K562 (cell line): ENCODE data around the gene MYLK4. TPM values are rescaled to one million over a fixed set of nuclear protein-coding genes. Genes with fewer than 3 reads are reported as not detected.
A peak's percentile ranks its signal among the peaks of the same experiment; 100 is the strongest.

Experiments used
- EP300 ChIP-seq: IDR thresholded peaks from 2 replicates; pipeline ENCODE4 v1.6.1; 2012; ENCODE audit warnings: low read length, improper control_type of control experiment
- ESRRA ChIP-seq: fragments of 450-650 bp; IDR thresholded peaks from 2 replicates; pipeline ENCODE4 v1.6.1; 2014; ENCODE audit warnings: low read depth, mild to moderate bottlenecking, moderate library complexity, borderline replicate concordance
- FOS ChIP-seq: IDR thresholded peaks from 3 replicates; pipeline ENCODE4 v1.6.1; 2011; ENCODE audit not compliant: insufficient read length; ENCODE audit errors: extremely low read depth
- FOXM1 ChIP-seq, 2 experiments: fragments of 450-650 bp in 1 of 2; sonication (generic) in 1 of 2; formaldehyde crosslinking in 1 of 2; IDR thresholded peaks; 2 replicates each; pipeline versions ENCODE4 v1.6.1 to v1.9.0; 2017 to 2022; ENCODE audit warnings: low read depth in 2 of 2, mild to moderate bottlenecking in 2 of 2, missing genetic modification reagents in 1 of 2, moderate library complexity in 1 of 2
- FOXP1 ChIP-seq: sonication (generic); formaldehyde crosslinking; IDR thresholded peaks from 2 replicates; pipeline ENCODE4 v1.8.0; 2022; ENCODE audit warnings: mild to moderate bottlenecking, missing genetic modification reagents
- HNRNPUL1 ChIP-seq: fragments of 200-400 bp; formaldehyde crosslinking; IDR thresholded peaks from 2 replicates; pipeline ENCODE4 v1.6.1; 2017; ENCODE audit warnings: low read length
- MCM7 ChIP-seq, 2 experiments: fragments of 450-650 bp; IDR thresholded peaks; 2 replicates each; pipeline ENCODE4 v1.6.1; 2016 to 2018
- MEIS2 ChIP-seq: fragments of 450-650 bp; IDR thresholded peaks from 2 replicates; pipeline ENCODE4 v1.6.1; 2014; ENCODE audit warnings: mild to moderate bottlenecking; ENCODE audit not compliant: partially characterized antibody
- NRF1 ChIP-seq, 2 experiments: fragments of 450-650 bp; IDR thresholded peaks in 1 of 2; conservative IDR thresholded peaks in 1 of 2; 2 replicates each; pipeline ENCODE4 v1.6.1; 2014; ENCODE audit warnings: mild to moderate bottlenecking in 2 of 2
- POLR2G ChIP-seq: fragments of 200-400 bp; formaldehyde crosslinking; IDR thresholded peaks from 2 replicates; pipeline ENCODE4 v1.6.1; 2017; ENCODE audit warnings: low read depth, mild to moderate bottlenecking, antibody characterized with exemption, low read length, moderate library complexity
- POLR2H ChIP-seq: IDR thresholded peaks from 2 replicates; pipeline ENCODE4 v1.6.1; 2016; ENCODE audit warnings: missing genetic modification characterization, low read depth, mild to moderate bottlenecking, control low read depth, missing compliant biosample characterization, moderate library complexity
- SAFB ChIP-seq: fragments of 200-400 bp; formaldehyde crosslinking; IDR thresholded peaks from 2 replicates; pipeline ENCODE4 v1.6.1; 2017; ENCODE audit warnings: low read depth, low read length, borderline replicate concordance
- STAT5A ChIP-seq: IDR thresholded peaks from 2 replicates; pipeline ENCODE4 v1.6.1; 2012; ENCODE audit warnings: low read length, inconsistent platforms, borderline replicate concordance
- TCFL5 ChIP-seq: fragments of 250-450 bp; sonication (Bioruptor Pico); conservative IDR thresholded peaks from 2 replicates; pipeline ENCODE4 v1.6.1; 2021; ENCODE audit warnings: mild to moderate bottlenecking, moderate library complexity, matching md5 sums
- ZKSCAN8 ChIP-seq: fragments of 200-800 bp; sonication (Bioruptor generic); IDR thresholded peaks from 2 replicates; pipeline ENCODE4 v1.6.1; 2016; ENCODE audit warnings: missing genetic modification characterization, missing compliant biosample characterization
- ZNF146 ChIP-seq: IDR thresholded peaks from one replicate; pipeline ENCODE4 v1.6.1; 2018; ENCODE audit warnings: missing compliant biosample characterization; ENCODE audit not compliant: unreplicated experiment
- ZNF384 ChIP-seq: IDR thresholded peaks from 2 replicates; pipeline ENCODE4 v1.6.1; 2012; ENCODE audit warnings: low read depth, low read length, improper control_type of control experiment
- polyA plus RNA-seq, 8 experiments: library from polyadenylated mRNA; depleted of rRNA in 4 of 8; stranded (reverse) in 5 of 8; unstranded in 3 of 8; fragments of >200 nt; fragmentation: Nextera tagmentation in 2 of 8; fragmentation: Illumina TruSeq in 1 of 8; extraction: Ambion mirVana in 2 of 8; extraction: Trizol in 1 of 8; gene quantifications; 2 replicates each; pipeline versions ENCODE4 v1.2.1 to v1.2.3, GENCODE V29; 2011 to 2014; ENCODE audit warnings: inconsistent platforms in 1 of 8, missing spikeins in 1 of 8
- total RNA-seq, 7 experiments: library from RNA; depleted of rRNA in 6 of 7; stranded (reverse); fragments of >200 nt in 6 of 7; fragmentation: Illumina TruSeq in 2 of 7; extraction: Trizol in 2 of 7; gene quantifications; 2 replicates each; pipeline versions ENCODE4 v1.2.1 to v1.2.3, GENCODE V29; 2011 to 2021; ENCODE audit warnings: low replicate concordance in 1 of 7
- TF ChIP-seq, protein P1 (sequence below): fragments of 250-450 bp; sonication (Bioruptor Pico); IDR thresholded peaks from 2 replicates; pipeline ENCODE4 v1.5.0; 2020; ENCODE audit warnings: mild to moderate bottlenecking
- TF ChIP-seq, protein P2 (sequence below): sonication (generic); formaldehyde crosslinking; IDR thresholded peaks from 2 replicates; pipeline ENCODE4 v1.9.0; 2022; ENCODE audit warnings: mild to moderate bottlenecking, missing genetic modification reagents
- TF ChIP-seq, protein P3 (sequence below): fragments of 450-650 bp; IDR thresholded peaks from 2 replicates; pipeline ENCODE4 v1.7.0; 2016; ENCODE audit warnings: borderline replicate concordance
- TF ChIP-seq, protein P4 (sequence below): fragments of 450-650 bp; IDR thresholded peaks from 2 replicates; pipeline ENCODE4 v1.6.1; 2016; ENCODE audit warnings: antibody characterized with exemption
- TF ChIP-seq, protein P5 (sequence below), 2 experiments: IDR thresholded peaks; 2 replicates each; pipeline ENCODE4 v1.6.1; 2012; ENCODE audit warnings: improper control_type of control experiment in 2 of 2, low read depth in 2 of 2, low read length in 2 of 2, borderline replicate concordance in 1 of 2

The MYLK4 gene
- total and polyA plus RNA-seq, 9 of the 15 experiments (the other 6 are each of a cell fraction or from before 2014, with no cell fraction given), result 0.01 to 0.15 (median 0.06) TPM

DNA sequence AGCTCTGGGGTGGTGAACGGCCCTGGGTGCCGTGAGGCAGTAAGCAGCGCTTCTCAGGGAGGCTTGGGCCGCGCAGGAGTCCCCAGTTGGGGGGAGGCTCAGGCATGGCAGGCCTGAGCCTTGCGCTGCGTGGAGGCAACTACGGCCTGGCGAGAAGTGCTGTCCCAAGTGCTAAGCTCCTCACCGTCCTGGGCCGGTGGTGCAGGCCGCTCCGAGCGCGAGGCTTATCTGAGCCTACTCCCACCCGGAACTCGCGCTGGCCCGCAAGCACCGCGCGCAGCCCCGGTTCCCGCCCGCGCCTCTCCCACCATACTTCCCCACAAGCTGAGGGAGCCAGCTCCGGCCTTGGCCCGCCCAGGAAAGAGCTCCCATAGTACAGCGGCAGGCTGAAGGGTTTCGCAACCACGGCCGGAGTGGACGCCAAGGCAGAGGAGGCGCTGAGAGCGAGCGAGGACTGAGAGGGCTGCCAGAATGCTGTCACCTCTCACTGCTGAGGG, 12.7 kb upstream of the MYLK4 start (continued):
- TF ChIP-seq TCFL5 (CRISPR knock-in tag) (no peak), EP300 (no peak), ZNF384 (no peak), ESRRA (no peak), STAT5A (no peak), MCM7 (IDR thresholded peaks at IDR 0.05) (no peak), SAFB (no peak), HNRNPUL1 (no peak), FOXP1 (no peak), POLR2G (peak; percentile 29; the same call in 1 of the 2 replicates), FOXM1 (IDR thresholded peaks at IDR 0.05; ENCODE audit: low read depth) (no peak), FOXM1 (CRISPR knock-in tag; IDR thresholded peaks at IDR 0.05; ENCODE audit: low read depth) (no peak), NRF1 (conservative IDR thresholded peaks at IDR 0.05 in 1 of 2, IDR thresholded peaks at IDR 0.05 in 1 of 2) (no peak), ZNF146 (CRISPR knock-in tag) (no peak), ZKSCAN8 (no peak), MEIS2 (no peak), FOS (no peak), POLR2H (no peak)
- TF ChIP-seq, protein P1, sequence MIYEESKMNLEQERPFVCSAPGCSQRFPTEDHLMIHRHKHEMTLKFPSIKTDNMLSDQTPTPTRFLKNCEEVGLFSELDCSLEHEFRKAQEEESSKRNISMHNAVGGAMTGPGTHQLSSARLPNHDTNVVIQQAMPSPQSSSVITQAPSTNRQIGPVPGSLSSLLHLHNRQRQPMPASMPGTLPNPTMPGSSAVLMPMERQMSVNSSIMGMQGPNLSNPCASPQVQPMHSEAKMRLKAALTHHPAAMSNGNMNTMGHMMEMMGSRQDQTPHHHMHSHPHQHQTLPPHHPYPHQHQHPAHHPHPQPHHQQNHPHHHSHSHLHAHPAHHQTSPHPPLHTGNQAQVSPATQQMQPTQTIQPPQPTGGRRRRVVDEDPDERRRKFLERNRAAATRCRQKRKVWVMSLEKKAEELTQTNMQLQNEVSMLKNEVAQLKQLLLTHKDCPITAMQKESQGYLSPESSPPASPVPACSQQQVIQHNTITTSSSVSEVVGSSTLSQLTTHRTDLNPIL (CRISPR knock-in tag), result no peak
- TF ChIP-seq, protein P2, sequence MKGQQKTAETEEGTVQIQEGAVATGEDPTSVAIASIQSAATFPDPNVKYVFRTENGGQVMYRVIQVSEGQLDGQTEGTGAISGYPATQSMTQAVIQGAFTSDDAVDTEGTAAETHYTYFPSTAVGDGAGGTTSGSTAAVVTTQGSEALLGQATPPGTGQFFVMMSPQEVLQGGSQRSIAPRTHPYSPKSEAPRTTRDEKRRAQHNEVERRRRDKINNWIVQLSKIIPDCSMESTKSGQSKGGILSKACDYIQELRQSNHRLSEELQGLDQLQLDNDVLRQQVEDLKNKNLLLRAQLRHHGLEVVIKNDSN (CRISPR knock-in tag), result no peak
- TF ChIP-seq, protein P3, sequence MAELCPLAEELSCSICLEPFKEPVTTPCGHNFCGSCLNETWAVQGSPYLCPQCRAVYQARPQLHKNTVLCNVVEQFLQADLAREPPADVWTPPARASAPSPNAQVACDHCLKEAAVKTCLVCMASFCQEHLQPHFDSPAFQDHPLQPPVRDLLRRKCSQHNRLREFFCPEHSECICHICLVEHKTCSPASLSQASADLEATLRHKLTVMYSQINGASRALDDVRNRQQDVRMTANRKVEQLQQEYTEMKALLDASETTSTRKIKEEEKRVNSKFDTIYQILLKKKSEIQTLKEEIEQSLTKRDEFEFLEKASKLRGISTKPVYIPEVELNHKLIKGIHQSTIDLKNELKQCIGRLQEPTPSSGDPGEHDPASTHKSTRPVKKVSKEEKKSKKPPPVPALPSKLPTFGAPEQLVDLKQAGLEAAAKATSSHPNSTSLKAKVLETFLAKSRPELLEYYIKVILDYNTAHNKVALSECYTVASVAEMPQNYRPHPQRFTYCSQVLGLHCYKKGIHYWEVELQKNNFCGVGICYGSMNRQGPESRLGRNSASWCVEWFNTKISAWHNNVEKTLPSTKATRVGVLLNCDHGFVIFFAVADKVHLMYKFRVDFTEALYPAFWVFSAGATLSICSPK, result no peak
- TF ChIP-seq, protein P4, sequence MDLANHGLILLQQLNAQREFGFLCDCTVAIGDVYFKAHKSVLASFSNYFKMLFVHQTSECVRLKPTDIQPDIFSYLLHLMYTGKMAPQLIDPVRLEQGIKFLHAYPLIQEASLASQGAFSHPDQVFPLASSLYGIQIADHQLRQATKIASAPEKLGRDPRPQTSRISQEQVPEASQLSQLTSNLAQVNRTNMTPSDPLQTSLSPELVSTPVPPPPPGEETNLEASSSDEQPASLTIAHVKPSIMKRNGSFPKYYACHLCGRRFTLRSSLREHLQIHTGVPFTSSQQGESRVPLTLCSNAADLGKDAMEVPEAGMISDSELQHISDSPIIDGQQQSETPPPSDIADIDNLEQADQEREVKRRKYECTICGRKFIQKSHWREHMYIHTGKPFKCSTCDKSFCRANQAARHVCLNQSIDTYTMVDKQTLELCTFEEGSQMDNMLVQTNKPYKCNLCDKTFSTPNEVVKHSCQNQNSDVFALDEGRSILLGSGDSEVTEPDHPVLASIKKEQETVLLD, result no peak
- TF ChIP-seq, protein P5, sequence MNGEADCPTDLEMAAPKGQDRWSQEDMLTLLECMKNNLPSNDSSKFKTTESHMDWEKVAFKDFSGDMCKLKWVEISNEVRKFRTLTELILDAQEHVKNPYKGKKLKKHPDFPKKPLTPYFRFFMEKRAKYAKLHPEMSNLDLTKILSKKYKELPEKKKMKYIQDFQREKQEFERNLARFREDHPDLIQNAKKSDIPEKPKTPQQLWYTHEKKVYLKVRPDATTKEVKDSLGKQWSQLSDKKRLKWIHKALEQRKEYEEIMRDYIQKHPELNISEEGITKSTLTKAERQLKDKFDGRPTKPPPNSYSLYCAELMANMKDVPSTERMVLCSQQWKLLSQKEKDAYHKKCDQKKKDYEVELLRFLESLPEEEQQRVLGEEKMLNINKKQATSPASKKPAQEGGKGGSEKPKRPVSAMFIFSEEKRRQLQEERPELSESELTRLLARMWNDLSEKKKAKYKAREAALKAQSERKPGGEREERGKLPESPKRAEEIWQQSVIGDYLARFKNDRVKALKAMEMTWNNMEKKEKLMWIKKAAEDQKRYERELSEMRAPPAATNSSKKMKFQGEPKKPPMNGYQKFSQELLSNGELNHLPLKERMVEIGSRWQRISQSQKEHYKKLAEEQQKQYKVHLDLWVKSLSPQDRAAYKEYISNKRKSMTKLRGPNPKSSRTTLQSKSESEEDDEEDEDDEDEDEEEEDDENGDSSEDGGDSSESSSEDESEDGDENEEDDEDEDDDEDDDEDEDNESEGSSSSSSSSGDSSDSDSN (IDR thresholded peaks at IDR 0.05; ENCODE audit: borderline replicate concordance in 1 of 2, low read depth in 2 of 2, low read length in 2 of 2), result no peak
